ENCODE data around the gene TTPAL. TPM values are rescaled to one million over a fixed set of nuclear protein-coding genes. Genes with fewer than 3 reads are reported as not detected.

Gene TTPAL
- total and polyA plus RNA-seq, 10 of the 15 experiments (the other 5 are each of a cell fraction or from before 2014, with no cell fraction given) = 4.0 to 24.0 (median 9.3) TPM

- SMC1A ChIA-PET (ENCODE audit: uncharacterized antibody, unreplicated experiment) = no interaction called here
- Histone ChIP-seq H3K27ac (ENCODE audit: control insufficient read depth, insufficient read depth) (no peak overlapping the region), H3K27me3 (replicated peaks in 1 of 2; ENCODE audit: control insufficient read depth in 2 of 2, insufficient read depth in 2 of 2, low read length in 1 of 2) (no peaks in the 10 kb centered on the region), H3K4me2 (ENCODE audit: control insufficient read depth, insufficient read depth) (no peak overlapping the region), H3K9me3 (replicated peaks; ENCODE audit: control insufficient read depth, insufficient read depth, low read length) (no peaks in the 10 kb centered on the region), H2AFZ (ENCODE audit: control insufficient read depth, low read depth, low read length) (no peak overlapping the region), H3K4me1 (ENCODE audit: control insufficient read depth, insufficient read depth, low read length) (no peaks in the 10 kb centered on the region; the same call in 1 of the 2 replicates), H3K4me3 (no peak overlapping the region), H4K20me1 (ENCODE audit: control insufficient read depth, insufficient read depth) (no peaks in the 10 kb centered on the region), H3K9ac (ENCODE audit: control insufficient read depth, insufficient read depth, low read length) (no peak overlapping the region), H3K79me2 (ENCODE audit: control insufficient read depth, insufficient read depth, low read length) (peaks cover 15% of the 10 kb centered on the region), H3K36me3 (ENCODE audit: control insufficient read depth in 2 of 2, insufficient read depth in 2 of 2, low read length in 1 of 2) (peaks cover 0 to 8% of the 10 kb centered on the region in 2 experiments; a peak in 3 of 4 replicates)
- no peak for DNase-seq (ENCODE audit: low read depth, low spot score)
- intact Hi-C loops (cut with micrococcal nuclease; ENCODE audit: unreplicated experiment) (no loop called here), in situ Hi-C loops (cut with MboI) (no loop called here)
- CTCF ChIA-PET = interaction anchor here (0.7 to 1.5 kb wide), 3 partner anchors 11 to 263 kb away, joined by 3 to 4 read pairs (median 4); no protein-coding TSS in a partner anchor
- FAIRE-seq = no peak
- no TSS peak for BruUV-seq (replicated peaks)
- POLR2A ChIA-PET = interaction anchor here (0.6 to 1.3 kb wide), 2 partner anchors 26 to 193 kb away, joined by 3 read pairs; no protein-coding TSS in a partner anchor
- RAD21 ChIA-PET (ENCODE audit: unreplicated experiment) = no interaction called here
- TF ChIP-seq BMI1 (IDR thresholded peaks at IDR 0.05; ENCODE audit: borderline replicate concordance) (no peak), PAX8 (IDR thresholded peaks at IDR 0.05) (no peak), CHD1 (IDR thresholded peaks at IDR 0.05; ENCODE audit: low read depth, low read length) (no peak), NFIC (IDR thresholded peaks at IDR 0.05; ENCODE audit: low read depth, low read length) (no peak), CUX1 (IDR thresholded peaks at IDR 0.05; ENCODE audit: insufficient replicate concordance, low read depth, low read length) (no peak), ZNF622 (IDR thresholded peaks at IDR 0.05) (no peak), ZSCAN29 (IDR thresholded peaks at IDR 0.05) (no peak), ZNF384 (IDR thresholded peaks at IDR 0.05; ENCODE audit: borderline replicate concordance, low read depth, low read length) (no peak), POLR2AphosphoS2 (IDR thresholded peaks at IDR 0.05; ENCODE audit: low read depth, low read length) (no peak)
- WGBS (ENCODE audit: insufficient coverage, insufficient replicate concordance, low lambda C conversion rate, missing lambda C conversion rate) = 97% methylated on average over 18 of the region's 18 CpGs
- no peak for ATAC-seq
Observed at GRCh38 chr20:44480097-44480496, 4.4 kb downstream of the TTPAL start.

Measured in GM12878 (cell line).